ENCODE measurements around the gene HEBP2.
"Not testable (repeated sequence)": the region's sequence is repeated elsewhere in the genome, so short reads cannot be mapped to it uniquely, and the experiment has no call there.

HEBP2 gene

GRCh38 chr6:138403801-138404665, at the start of gene HEBP2:
Gene HEBP2 (plus strand): TSS chr6:138404223. CDS start chr6:138404496, 273 bp downstream.
- peak; percentile 88 for DNase-seq (ENCODE audit: low spot score)

DNA sequence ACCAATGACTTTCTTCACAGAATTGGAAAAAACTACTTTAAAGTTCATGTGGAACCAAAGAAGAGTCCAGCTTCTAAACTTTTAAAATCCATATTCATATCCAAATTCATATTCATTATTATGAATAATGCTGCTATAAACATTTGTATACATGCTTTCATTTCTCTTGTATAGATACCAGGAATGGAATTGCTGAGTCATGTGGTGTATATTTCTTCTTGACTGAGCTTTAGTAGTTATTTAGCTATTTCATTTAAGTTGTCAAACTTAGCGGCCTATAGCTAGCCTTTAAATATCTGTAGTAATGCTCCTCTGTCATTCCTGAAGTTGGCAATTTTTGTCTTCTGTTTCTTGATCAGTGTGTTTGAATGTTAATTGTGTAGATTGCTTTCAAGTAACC, 46.1 kb upstream of the HEBP2 start:
- no peak for DNase-seq (ENCODE audit: low spot score)

GRCh38 chr6:138368684-138369083, 35.3 kb upstream of the HEBP2 start:
- not testable (repeated sequence) for DNase-seq (ENCODE audit: low spot score)

DNA sequence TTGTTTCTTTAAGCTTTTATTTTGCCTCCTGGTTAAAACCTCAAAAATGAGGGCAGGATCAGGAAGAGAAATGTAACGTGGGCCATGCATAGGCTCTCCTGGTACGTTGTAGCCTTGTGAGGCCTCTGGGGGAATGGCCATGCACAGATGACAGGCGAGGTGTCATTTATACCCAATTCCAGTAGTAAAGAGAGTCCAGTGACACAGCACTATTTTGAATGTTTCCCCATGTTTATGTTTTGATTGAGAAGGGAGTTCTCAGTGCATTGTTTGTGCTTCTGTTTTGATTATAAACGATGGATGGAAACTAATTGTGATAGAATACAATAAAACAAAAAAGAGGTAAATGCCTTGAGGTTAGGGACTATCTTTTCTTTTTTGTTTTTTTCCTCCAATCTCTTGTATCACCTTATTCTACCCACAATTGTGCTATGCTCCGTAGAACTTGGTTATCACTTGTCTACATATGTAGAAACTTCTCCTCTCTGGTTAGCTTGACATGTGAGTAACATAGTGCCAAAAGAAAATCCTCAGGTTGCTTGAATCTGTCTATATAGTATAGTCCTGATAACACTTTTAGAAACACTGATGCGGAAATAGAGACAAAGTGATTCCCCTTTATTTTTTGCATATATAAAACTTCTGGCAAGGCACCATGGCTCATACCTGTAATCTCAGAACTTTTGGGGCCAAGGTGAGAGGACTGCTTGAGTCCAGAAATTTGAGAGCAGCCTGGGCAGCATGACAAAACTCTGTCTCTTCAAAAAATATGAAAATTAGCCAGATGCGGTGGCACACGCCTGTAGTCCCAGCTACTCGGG, 33.2 kb upstream of the HEBP2 start:
- no peak for DNase-seq (ENCODE audit: low spot score)

DNA sequence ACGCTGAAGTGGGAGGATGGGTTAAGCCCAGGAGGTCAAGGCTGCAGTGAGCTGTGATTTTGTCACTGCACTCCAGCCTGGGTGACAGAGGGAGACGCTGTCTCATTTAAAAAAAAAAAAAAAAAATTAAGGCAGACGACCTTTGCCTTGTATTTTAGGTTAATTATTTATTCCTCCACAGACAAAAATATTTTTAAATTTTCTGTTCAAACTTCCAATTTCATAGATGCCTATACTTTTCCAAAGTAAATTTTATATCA, 32.6 kb upstream of the HEBP2 start:
- DNase-seq (ENCODE audit: low spot score): no peak

DNA sequence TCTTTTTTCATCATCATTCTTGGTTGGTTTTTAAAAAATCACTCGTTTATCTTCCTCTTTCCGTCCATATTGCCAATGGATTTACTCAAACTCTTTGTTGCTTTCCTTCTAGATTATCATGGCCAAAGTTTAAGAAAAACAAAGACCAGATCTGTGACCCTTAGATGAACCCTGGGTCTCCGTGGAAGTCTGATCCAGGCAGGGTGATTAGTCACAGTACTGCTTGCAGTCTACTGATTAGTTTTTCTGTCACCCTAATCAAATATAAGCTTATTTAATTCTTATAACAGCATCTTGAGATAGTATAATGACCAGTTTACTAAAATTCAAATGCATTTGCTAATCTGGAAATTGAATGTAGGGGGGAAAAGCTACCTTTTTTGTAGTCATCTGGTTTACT, 32.3 kb upstream of the HEBP2 start:
- DNase-seq (ENCODE audit: low spot score): no peak

- no peak for DNase-seq (ENCODE audit: low spot score)
These were observed 31.1 kb upstream of the HEBP2 start for GRCh38 chr6:138372711-138373463.

GRCh38 chr6:138374230-138374629, 29.8 kb upstream of the HEBP2 start:
- DNase-seq (ENCODE audit: low spot score): no peak

GRCh38 chr6:138374815-138375214, 29.2 kb upstream of the HEBP2 start:
- DNase-seq (ENCODE audit: low spot score): no peak

- no peak for DNase-seq (ENCODE audit: low spot score)
These were observed 27.0 kb upstream of the HEBP2 start for GRCh38 chr6:138377042-138377441.

DNA sequence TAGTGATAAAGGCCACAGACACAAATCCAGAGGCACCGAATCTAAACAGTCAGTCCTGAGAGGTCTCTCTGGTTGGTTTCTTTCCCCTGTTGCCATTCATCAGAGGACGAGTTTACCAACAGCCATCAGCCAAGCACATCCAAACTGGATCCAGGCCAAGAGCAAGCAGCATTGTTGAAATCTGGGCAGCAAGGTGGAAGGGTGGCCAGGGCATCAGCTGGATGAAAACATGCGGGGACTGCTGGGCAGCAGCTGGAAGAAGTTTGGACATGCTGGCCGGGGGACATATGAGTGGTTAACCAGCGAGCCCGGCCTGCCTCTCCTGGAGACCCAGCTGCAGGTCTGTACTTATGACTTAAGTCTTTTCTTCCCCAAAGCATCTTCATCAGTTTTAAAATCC, 26.2 kb upstream of the HEBP2 start, which contains the start of gene SMIM28:
Gene SMIM28, plus strand, starts transcription at position 62 of the 400 bp plus-strand sequence. Its CDS starts 168 bp downstream, at position 230.
- no peak for DNase-seq (ENCODE audit: low spot score)

DNA sequence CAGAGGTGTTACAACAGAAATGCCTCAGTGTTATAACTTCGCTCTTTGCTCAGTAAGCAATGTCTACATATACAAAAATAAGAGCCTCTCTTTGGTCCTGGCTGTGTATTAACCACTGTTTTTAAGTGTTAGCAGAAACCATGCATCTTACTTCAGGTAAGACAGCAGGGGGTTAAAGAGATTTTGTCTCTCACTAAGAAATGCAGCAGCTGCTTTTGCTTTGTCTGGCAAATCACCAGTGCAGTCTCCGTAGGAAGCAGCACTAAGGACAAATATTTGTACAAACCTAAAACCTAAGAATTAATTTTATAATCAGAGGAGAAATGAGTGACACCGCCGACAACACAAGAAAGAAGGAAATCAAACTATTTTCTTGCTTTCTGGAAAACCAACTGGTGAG, 25.6 kb upstream of the HEBP2 start:
- no peak for DNase-seq (ENCODE audit: low spot score)

DNA sequence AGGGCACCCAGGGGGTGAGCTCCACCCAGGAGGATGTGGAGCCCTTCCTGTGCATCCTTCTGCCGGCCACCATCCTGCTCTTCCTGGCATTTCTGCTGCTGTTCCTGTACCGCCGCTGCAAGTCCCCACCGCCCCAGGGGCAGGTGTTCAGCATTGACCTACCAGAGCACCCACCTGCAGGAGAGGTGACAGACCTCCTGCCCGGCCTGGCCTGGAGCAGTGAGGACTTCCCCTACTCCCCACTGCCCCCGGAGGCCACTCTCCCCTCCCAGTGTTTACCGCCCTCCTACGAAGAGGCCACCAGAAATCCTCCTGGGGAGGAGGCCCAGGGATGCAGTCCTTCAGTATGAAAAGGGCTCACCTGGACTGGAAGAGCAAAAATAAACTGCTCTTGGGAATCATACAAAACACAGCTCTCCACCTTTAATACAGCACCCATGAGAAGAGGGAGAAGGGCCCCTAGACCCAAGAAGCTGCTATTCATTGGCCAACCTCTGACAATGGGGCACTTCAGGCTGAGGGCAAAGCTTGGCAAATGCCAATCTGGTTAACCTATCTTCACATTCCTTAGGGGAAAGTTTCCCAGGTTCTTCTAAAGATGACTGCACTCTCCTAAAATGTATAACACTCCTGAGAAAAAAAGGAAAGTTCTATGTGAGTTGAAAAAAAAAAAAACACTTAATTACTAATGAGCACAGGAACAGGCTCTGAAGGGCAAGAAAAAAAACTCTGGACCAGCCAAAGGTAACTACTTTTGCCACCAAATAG, 21.3 kb upstream of the HEBP2 start:
- DNase-seq (ENCODE audit: low spot score): no peak

DNA sequence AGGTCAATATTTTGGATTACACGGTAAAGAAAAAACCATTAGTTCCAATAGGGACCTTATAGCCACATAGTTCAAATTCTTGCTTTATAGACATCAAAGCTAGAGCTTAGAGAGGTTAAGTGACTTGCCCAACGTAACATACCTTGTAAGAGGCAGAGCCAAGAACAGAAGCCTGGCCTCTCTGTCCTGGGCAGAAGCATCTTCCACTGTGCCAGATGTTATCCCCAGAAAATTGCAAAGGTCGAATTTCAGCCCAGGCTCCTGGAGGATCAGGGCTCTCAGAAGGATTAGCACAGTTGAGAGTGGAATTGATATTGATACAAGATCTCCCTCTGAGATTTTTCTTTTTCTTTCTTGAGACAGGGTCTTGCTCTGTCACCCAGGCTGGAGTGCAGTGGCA, 20.2 kb upstream of the HEBP2 start:
- DNase-seq (ENCODE audit: low spot score): no peak

DNA sequence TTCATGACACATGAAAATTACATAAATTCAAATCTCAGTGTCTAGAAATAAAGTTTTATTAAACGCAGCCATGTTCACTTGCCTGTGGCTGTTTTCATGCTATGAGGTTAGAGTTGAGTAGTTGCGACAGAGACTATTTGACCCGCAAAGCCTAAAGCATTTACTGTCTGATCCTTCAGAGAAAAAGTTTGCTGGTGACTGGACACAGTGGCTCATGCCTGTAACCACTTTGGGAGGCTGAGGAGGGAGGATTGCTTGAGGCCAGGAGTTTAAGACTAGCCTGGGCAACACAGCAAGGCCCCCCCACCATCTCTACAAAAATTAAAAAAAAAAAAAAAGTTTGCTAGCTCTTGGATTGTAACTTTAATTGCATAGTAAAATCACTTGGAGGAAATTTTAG, 17.1 kb upstream of the HEBP2 start:
- DNase-seq (ENCODE audit: low spot score): no peak

- no peak for DNase-seq (ENCODE audit: low spot score)
These were observed 16.2 kb upstream of the HEBP2 start for GRCh38 chr6:138387577-138388368.

DNA sequence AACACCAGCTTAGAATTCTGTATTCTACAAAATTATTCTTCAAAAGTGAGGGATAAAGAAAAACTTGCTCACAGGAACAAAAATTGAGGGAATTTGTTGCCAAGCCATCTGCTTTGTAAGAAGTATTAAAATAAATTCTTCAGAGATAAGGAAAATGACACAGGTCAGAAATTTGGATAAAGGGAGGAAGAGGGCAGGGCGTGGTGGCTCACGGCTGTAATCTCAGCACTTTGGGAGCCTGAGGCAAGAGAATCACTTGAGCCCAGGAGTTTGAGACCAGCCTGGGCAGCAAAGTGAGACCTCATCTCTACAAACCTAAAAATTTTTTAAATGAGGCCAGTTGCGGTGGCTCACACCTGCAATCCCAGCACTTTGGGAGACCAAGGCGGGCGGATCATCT, 14.5 kb upstream of the HEBP2 start:
- DNase-seq (ENCODE audit: low spot score): no peak

GRCh38 chr6:138393871-138394783, 9.9 kb upstream of the HEBP2 start:
- DNase-seq (ENCODE audit: low spot score): no peak

- DNase-seq (ENCODE audit: low spot score): no peak
These were observed 7.3 kb upstream of the HEBP2 start for GRCh38 chr6:138396709-138397108.

Data from left forelimb (tissue), 1 donor.